Right renal pelvis (tissue), 4 donors: Measurements from ENCODE around the gene MYLIP. TPM values are rescaled to one million over a fixed set of nuclear protein-coding genes. Genes with fewer than 3 reads are reported as not detected.

Source experiments
- polyA plus RNA-seq, 4 donors: library from polyadenylated mRNA; unstranded; fragments of 120-200 nt; gene quantifications; one replicate each; pipeline ENCODE4 v1.2.1, GENCODE V29; 2013; ENCODE audit not compliant: insufficient read length in 4 of 4

The MYLIP gene
- polyA plus RNA-seq, 4 donors: 43.3 to 60.1 (median 54.9) TPM

Other genes with a start within 250 kb of the MYLIP start
- gene GMPR, start 109.5 kb downstream of the MYLIP start, polyA plus RNA-seq: 10 to 100 TPM in 3 of 4 donors, 1 to 10 TPM in 1; 9.5 to 13.5 (median 12.5) TPM